ENCODE measurements around the gene CARM1. TPM values are rescaled to one million over a fixed set of nuclear protein-coding genes. Genes with fewer than 3 reads are reported as not detected.

The CARM1 gene
- total RNA-seq, 4 donors from 2014 or later: 19.8 to 24.9 (median 21.2) TPM

DNA sequence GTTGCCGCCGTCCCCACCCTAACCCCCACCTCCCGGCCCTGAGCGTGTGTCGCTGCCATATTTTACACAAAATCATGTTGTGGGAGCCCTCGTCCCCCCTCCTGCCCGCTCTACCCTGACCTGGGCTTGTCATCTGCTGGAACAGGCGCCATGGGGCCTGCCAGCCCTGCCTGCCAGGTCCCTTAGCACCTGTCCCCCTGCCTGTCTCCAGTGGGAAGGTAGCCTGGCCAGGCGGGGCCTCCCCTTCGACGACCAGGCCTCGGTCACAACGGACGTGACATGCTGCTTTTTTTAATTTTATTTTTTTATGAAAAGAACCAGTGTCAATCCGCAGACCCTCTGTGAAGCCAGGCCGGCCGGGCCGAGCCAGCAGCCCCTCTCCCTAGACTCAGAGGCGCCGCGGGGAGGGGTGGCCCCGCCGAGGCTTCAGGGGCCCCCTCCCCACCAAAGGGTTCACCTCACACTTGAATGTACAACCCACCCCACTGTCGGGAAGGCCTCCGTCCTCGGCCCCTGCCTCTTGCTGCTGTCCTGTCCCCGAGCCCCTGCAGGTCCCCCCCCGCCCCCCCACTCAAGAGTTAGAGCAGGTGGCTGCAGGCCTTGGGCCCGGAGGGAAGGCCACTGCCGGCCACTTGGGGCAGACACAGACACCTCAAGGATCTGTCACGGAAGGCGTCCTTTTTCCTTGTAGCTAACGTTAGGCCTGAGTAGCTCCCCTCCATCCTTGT lies 50.7 kb downstream of the CARM1 start:
- H3K4me3 ChIP-seq (ENCODE audit: low read depth, poor library complexity, severe bottlenecking): no peak overlapping the region
- no peak for DNase-seq (ENCODE audit: low spot score in 2 of 2)
- no peak for TF ChIP-seq POLR2A (IDR thresholded peaks at IDR 0.05)
- TF ChIP-seq, protein P1, sequence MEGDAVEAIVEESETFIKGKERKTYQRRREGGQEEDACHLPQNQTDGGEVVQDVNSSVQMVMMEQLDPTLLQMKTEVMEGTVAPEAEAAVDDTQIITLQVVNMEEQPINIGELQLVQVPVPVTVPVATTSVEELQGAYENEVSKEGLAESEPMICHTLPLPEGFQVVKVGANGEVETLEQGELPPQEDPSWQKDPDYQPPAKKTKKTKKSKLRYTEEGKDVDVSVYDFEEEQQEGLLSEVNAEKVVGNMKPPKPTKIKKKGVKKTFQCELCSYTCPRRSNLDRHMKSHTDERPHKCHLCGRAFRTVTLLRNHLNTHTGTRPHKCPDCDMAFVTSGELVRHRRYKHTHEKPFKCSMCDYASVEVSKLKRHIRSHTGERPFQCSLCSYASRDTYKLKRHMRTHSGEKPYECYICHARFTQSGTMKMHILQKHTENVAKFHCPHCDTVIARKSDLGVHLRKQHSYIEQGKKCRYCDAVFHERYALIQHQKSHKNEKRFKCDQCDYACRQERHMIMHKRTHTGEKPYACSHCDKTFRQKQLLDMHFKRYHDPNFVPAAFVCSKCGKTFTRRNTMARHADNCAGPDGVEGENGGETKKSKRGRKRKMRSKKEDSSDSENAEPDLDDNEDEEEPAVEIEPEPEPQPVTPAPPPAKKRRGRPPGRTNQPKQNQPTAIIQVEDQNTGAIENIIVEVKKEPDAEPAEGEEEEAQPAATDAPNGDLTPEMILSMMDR (IDR thresholded peaks at IDR 0.05): no peak
- WGBS, 2 donors: 80 to 82% methylated on average over 26 to 33 of the region's 33 CpGs
- intact Hi-C loops (cut with DNase I; ENCODE audit: low total_unique reads): loop anchor here (10.0 kb wide), 1 partner anchor 47 kb away; the partner anchor contains the start of gene CARM1

DNA sequence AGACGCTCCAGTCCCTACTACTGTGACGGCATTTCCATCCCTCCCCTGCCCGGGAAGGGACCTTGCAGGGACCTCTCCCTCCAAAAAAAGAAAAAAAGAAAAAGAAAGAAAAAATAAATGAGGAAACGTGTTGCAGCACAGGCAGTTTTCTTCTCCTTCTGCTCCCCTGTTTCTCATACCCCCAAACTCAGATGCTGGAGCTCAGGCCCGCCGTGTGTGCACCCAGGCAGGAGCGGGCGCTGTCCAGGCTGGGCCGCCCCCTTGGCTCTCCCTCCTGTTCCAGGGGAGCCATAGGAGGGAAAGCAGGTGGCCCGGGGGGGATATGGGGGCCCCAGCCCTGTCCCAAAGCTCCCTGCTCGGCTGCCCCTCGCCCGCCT lies 51.3 kb downstream of the CARM1 start:
- DNase-seq (ENCODE audit: low spot score in 2 of 2): no peak
- intact Hi-C loops (cut with DNase I; ENCODE audit: low total_unique reads): loop anchor here (10.0 kb wide), 1 partner anchor 48 kb away; the partner anchor contains the start of gene CARM1
- 86% methylated on average over 13 of the region's 13 CpGs for WGBS, 2 donors

DNA sequence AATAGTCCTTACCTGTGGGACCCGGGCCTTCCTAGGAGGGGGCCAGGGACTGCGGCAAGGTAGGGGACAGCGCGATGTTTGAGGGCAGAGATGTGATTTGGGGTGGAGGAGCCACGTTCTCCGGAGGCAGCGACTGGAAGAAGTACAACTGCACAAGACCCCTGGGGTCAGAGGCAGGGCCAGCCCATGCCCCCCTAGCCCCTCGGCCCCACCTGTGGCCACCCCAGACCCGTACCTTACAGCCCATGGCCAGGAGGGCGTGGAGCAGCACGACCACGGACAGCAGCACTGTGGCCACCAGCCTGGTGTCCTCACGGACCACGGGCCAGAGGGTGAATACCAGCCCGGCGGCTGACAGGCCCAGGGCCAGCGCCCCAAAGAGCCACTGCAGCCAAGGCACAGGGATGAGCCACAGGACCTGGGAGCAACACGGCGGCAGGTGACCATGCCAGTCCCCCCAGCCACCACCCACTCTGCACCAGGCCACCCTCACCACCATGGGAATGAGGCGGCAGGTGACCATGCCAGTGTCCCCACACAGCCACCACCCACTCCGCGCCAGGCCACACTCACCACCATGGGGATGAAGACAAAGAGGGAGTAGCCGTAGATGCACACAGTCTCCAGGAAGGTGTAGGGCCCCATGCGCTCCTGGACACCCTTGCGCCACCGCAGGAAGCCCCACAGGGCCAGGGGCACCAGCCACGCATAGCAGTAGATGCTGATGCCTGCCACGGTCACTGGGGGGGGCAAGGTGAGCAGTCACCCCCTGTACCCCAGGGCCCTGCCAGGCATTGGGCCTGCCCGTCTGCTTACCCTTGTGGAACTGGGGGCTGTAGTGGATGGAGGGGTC lies 52.1 kb downstream of the CARM1 start:
- TF ChIP-seq, protein P1 (IDR thresholded peaks at IDR 0.05): no peak
- no peak for TF ChIP-seq POLR2A (IDR thresholded peaks at IDR 0.05)
- no peak for DNase-seq (ENCODE audit: low spot score in 2 of 2)
- intact Hi-C loops (cut with DNase I; ENCODE audit: low total_unique reads): loop anchor here (10.0 kb wide), 1 partner anchor 49 kb away; the partner anchor contains the start of gene CARM1
- no peak overlapping the region for H3K4me3 ChIP-seq (ENCODE audit: low read depth, poor library complexity, severe bottlenecking)
- 89 to 92% methylated on average over 20 of the region's 29 CpGs for WGBS, 2 donors

More for the DNA sequence above, 51.3 kb downstream of the CARM1 start:
- TF ChIP-seq, protein P1 (IDR thresholded peaks at IDR 0.05): no peak
- no peak overlapping the region for H3K4me3 ChIP-seq (ENCODE audit: low read depth, poor library complexity, severe bottlenecking)

DNA sequence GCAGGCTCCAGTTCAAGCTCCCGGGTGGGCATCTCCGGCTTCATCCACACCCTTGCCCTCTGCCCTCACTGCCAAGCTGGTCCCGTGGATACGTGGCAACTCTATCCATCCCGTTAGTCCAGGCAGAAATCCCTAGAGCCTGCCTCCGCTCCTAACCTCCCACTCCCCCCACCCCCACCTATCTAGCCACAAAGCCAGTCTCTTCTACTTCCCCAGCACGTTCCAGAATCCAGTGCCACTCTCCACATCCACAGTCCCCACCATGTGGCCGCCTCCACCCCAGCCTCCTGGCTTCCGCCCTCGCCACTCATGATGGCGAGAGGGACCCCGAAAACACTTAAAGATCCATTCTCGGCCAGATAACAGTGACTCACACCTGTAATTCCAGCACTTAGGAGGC lies 53.2 kb downstream of the CARM1 start:
- no peak for TF ChIP-seq POLR2A (IDR thresholded peaks at IDR 0.05)
- TF ChIP-seq, protein P1 (IDR thresholded peaks at IDR 0.05): no peak
- H3K4me3 ChIP-seq (ENCODE audit: low read depth, poor library complexity, severe bottlenecking): no peak overlapping the region
- 86 to 87% methylated on average over 13 of the region's 13 CpGs for WGBS, 2 donors
- DNase-seq (ENCODE audit: low spot score in 2 of 2): no peak
- intact Hi-C loops (cut with DNase I; ENCODE audit: low total_unique reads): loop anchor here (10.0 kb wide), 1 partner anchor 50 kb away; the partner anchor contains the start of gene CARM1

DNA sequence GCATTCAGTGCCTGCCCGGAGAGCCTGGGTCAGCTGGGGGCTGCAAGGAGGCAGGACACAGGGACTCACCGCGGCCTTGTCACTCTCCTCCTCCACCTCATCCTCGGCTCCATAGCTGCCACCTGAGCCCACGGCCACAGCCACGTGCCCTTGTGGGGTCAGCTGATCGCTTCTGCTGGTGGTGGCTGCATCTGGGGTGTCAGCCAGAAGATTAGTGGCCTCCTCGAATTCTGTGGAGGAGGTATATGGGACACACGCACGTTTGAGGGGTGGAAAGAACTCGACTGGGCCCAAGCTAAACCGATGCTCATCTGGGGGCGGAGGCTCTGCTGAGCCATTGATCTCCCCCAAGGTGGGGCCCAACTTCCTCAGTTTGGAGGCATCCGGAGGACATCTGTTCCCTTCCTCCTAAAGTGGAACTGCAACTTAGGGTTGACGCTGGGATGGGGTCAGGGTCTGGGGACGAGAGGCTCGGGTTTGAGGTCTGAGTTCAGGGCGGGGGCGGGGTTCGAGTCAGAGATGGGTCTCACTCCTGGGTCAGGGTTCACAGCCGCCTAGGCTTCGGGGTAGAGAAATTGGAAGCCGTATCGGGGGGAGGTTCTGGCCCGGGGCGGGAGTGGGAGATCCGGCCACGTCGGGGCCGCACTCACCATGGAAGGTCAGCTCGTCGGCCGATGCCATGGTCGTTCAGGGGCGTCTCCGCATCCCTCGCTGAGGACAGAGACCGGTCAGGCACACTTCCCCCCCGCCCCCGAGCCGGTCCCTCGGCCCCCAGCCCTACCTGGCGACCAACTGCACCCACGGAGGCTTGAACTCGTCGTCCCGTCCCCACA lies 56.6 kb downstream of the CARM1 start:
- no peak for DNase-seq (ENCODE audit: low spot score in 2 of 2)
- TF ChIP-seq, protein P1 (IDR thresholded peaks at IDR 0.05): no peak
- no peak for TF ChIP-seq POLR2A (IDR thresholded peaks at IDR 0.05)
- intact Hi-C loops (cut with DNase I; ENCODE audit: low total_unique reads): loop anchor here (10.0 kb wide), 1 partner anchor 53 kb away; the partner anchor contains the start of gene CARM1
- H3K4me3 ChIP-seq (ENCODE audit: low read depth, poor library complexity, severe bottlenecking): peak overlapping the region; percentile 71
- WGBS, 2 donors: 3 to 11% methylated on average over 17 to 40 of the region's 47 CpGs
